SU-DHL-6 (cell line): ENCODE results near the gene ZMYND15.

Source experiments
- EZH2phosphoT487 ChIP-seq: fragments of 200-600 bp; sonication (generic), shearing (Covaris generic); conservative IDR thresholded peaks from 2 replicates; pipeline ENCODE4 v1.6.1; 2018; ENCODE audit warnings: mild to moderate bottlenecking, antibody characterized with exemption, low read length, moderate library complexity, mixed read lengths
- TF ChIP-seq, protein P1 (sequence below): fragments of 200-600 bp; sonication (generic); IDR thresholded peaks from one replicate; pipeline ENCODE4 v1.5.1; 2017; ENCODE audit warnings: antibody characterized with exemption, mild to moderate bottlenecking, low read length, moderate library complexity; ENCODE audit not compliant: insufficient read depth, poor library complexity, severe bottlenecking

DNA sequence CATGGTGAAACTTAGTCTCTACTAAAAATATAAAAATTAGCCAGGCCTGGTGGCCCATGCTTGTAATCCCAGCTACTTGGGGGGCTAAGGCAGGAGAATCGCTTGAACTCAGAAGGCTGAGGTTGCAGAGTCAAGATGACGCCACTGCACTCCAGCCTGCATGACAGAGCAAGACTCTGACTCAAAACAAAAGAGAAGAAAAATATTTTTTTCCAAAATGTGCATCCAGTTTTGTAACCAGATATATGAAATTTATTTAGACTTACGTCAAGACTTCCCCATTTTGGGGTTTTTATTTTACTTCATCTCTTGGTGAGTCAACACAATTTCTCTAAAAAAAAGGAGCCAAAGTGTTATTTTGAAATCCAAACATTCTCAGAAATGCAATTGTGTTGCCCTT, 26.6 kb downstream of the ZMYND15 start:
- TF ChIP-seq, protein P1, sequence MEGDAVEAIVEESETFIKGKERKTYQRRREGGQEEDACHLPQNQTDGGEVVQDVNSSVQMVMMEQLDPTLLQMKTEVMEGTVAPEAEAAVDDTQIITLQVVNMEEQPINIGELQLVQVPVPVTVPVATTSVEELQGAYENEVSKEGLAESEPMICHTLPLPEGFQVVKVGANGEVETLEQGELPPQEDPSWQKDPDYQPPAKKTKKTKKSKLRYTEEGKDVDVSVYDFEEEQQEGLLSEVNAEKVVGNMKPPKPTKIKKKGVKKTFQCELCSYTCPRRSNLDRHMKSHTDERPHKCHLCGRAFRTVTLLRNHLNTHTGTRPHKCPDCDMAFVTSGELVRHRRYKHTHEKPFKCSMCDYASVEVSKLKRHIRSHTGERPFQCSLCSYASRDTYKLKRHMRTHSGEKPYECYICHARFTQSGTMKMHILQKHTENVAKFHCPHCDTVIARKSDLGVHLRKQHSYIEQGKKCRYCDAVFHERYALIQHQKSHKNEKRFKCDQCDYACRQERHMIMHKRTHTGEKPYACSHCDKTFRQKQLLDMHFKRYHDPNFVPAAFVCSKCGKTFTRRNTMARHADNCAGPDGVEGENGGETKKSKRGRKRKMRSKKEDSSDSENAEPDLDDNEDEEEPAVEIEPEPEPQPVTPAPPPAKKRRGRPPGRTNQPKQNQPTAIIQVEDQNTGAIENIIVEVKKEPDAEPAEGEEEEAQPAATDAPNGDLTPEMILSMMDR, result no peak
- TF ChIP-seq EZH2phosphoT487, result no peak
